Nephron (organoid): ENCODE data around the gene WIPF3.

Experiments used
- H3K27ac Mint-ChIP-seq, 3 experiments: 2 replicates each; pipeline ENCODE4 v1.8.0; 2020; ENCODE audit warnings: mixed read lengths in 3 of 3, mild to moderate bottlenecking in 2 of 3, moderate library complexity in 1 of 3
- H3K27me3 Mint-ChIP-seq: 2 replicates; pipeline ENCODE4 v1.8.0; 2021; ENCODE audit warnings: low read depth, mild to moderate bottlenecking, moderate library complexity, mixed read lengths
- H3K36me3 Mint-ChIP-seq: 2 replicates; pipeline ENCODE4 v1.8.0; 2020; ENCODE audit warnings: low read depth, mixed read lengths
- H3K4me1 Mint-ChIP-seq: 2 replicates; pipeline ENCODE4 v1.8.0; 2020; ENCODE audit warnings: mixed read lengths
- H3K4me3 Mint-ChIP-seq, 3 experiments: 2 replicates each; pipeline ENCODE4 v1.8.0; 2020; ENCODE audit warnings: mild to moderate bottlenecking in 3 of 3, mixed read lengths in 3 of 3, moderate library complexity in 2 of 3
- H3K9me3 Mint-ChIP-seq: 2 replicates; pipeline ENCODE4 v1.8.0; 2020; ENCODE audit warnings: mixed read lengths
- CTCF ChIP-seq, 3 experiments: fragments of 200-600 bp; sonication (generic); IDR thresholded peaks; one replicate each; pipeline ENCODE4 v1.5.0; 2021; ENCODE audit warnings: antibody characterized with exemption in 3 of 3; ENCODE audit not compliant: unreplicated experiment in 3 of 3

Gene WIPF3

GRCh38 chr7:29864656-29865055 lies 58.3 kb downstream of the WIPF3 start:
- Mint-ChIP-seq H3K4me3 (no peak overlapping the region), H3K27ac (peak overlapping the region; percentile 37 to 73 (median 59)), H3K4me1 (peaks cover 67% of the 10 kb centered on the region), H3K9me3 (no peaks in the 10 kb centered on the region), H3K36me3 (no peaks in the 10 kb centered on the region), H3K27me3 (no peaks in the 10 kb centered on the region)
- TF ChIP-seq CTCF (IDR thresholded peaks at IDR 0.05; ENCODE audit: unreplicated experiment in 3 of 3): no peak

GRCh38 chr7:29865526-29865925 lies 59.2 kb downstream of the WIPF3 start:
- Mint-ChIP-seq H3K9me3 (no peaks in the 10 kb centered on the region), H3K4me1 (peaks cover 64% of the 10 kb centered on the region), H3K27me3 (no peaks in the 10 kb centered on the region), H3K36me3 (no peaks in the 10 kb centered on the region), H3K27ac (no peak overlapping the region), H3K4me3 (no peak overlapping the region)
- no peak for TF ChIP-seq CTCF (IDR thresholded peaks at IDR 0.05; ENCODE audit: unreplicated experiment in 3 of 3)

- Mint-ChIP-seq H3K4me3 (peak overlapping the region in 1 of 3 experiments; percentile 3), H3K27ac (no peak overlapping the region), H3K36me3 (no peaks in the 10 kb centered on the region), H3K27me3 (no peaks in the 10 kb centered on the region), H3K9me3 (no peaks in the 10 kb centered on the region), H3K4me1 (peaks cover 55% of the 10 kb centered on the region)
- no peak for TF ChIP-seq CTCF (IDR thresholded peaks at IDR 0.05; ENCODE audit: unreplicated experiment in 3 of 3)
Observed at GRCh38 chr7:29866490-29866930, 60.2 kb downstream of the WIPF3 start.

GRCh38 chr7:29871787-29872398 lies 65.6 kb downstream of the WIPF3 start:
- H3K9me3 Mint-ChIP-seq: no peaks in the 10 kb centered on the region
- no peaks in the 10 kb centered on the region for H3K36me3 Mint-ChIP-seq
- H3K27ac Mint-ChIP-seq: no peak overlapping the region
- peaks cover 15% of the 10 kb centered on the region for H3K4me1 Mint-ChIP-seq
- no peaks in the 10 kb centered on the region for H3K27me3 Mint-ChIP-seq
- H3K4me3 Mint-ChIP-seq: no peak overlapping the region
- TF ChIP-seq CTCF (IDR thresholded peaks at IDR 0.05; ENCODE audit: unreplicated experiment in 3 of 3): no peak

GRCh38 chr7:29873644-29874294 lies 67.5 kb downstream of the WIPF3 start:
- H3K36me3 Mint-ChIP-seq: no peaks in the 10 kb centered on the region

More at GRCh38 chr7:29873644-29874294, 67.5 kb downstream of the WIPF3 start:
- no peaks in the 10 kb centered on the region for H3K27me3 Mint-ChIP-seq
- peaks cover 10% of the 10 kb centered on the region for H3K4me1 Mint-ChIP-seq
- H3K9me3 Mint-ChIP-seq: no peaks in the 10 kb centered on the region
- H3K27ac Mint-ChIP-seq: no peak overlapping the region
- no peak overlapping the region for H3K4me3 Mint-ChIP-seq
- TF ChIP-seq CTCF (IDR thresholded peaks at IDR 0.05; ENCODE audit: unreplicated experiment in 3 of 3): no peak
